HFFc6 (cell line): Measurements from ENCODE around the gene ZNF695. TPM values are rescaled to one million over a fixed set of nuclear protein-coding genes. Genes with fewer than 3 reads are reported as not detected.
A peak's percentile ranks its signal among the peaks of the same experiment; 100 is the strongest.

Experiments
- DNase-seq: peaks from one replicate; pipeline ENCODE4 v3.0.0-alpha.2; 2018
- H3K27ac Mint-ChIP-seq: 2 replicates; pipeline ENCODE4 v1.8.0; 2020; ENCODE audit warnings: mild to moderate bottlenecking, mixed read lengths
- H3K27me3 Mint-ChIP-seq: 2 replicates; pipeline ENCODE4 v1.8.0; 2021; ENCODE audit warnings: mild to moderate bottlenecking, moderate library complexity, mixed read lengths; ENCODE audit not compliant: insufficient read depth
- H3K36me3 Mint-ChIP-seq: 2 replicates; pipeline ENCODE4 v1.8.0; 2021; ENCODE audit warnings: low read depth, mixed read lengths
- H3K4me1 Mint-ChIP-seq: 2 replicates; pipeline ENCODE4 v1.8.0; 2020; ENCODE audit warnings: low read depth, mixed read lengths
- H3K4me3 Mint-ChIP-seq: 2 replicates; pipeline ENCODE4 v1.8.0; 2020; ENCODE audit warnings: mild to moderate bottlenecking, moderate library complexity, mixed read lengths
- H3K9me3 Mint-ChIP-seq: 2 replicates; pipeline ENCODE4 v1.8.0; 2020; ENCODE audit warnings: mild to moderate bottlenecking, mixed read lengths
- CTCF ChIP-seq: fragments of 200-600 bp; sonication (generic); IDR thresholded peaks from 2 replicates; pipeline ENCODE4 v1.5.0; 2021; ENCODE audit warnings: antibody characterized with exemption, mild to moderate bottlenecking
- long read RNA-seq: library from polyadenylated mRNA; unstranded; transcript quantifications from one replicate; pipeline ENCODE4 v2.0.0, GENCODE V29; 2019
- total RNA-seq, 6 experiments: library from RNA; stranded (reverse); fragmentation: NEBNext Ultra II Directional; extraction: Animal tissue kit (Norgen Biotek cat#: 25700); gene quantifications; 2 replicates in 1 of 6; 3 replicates in 5 of 6; pipeline ENCODE4 v1.2.3, GENCODE V29; 2021

Gene ZNF695
- total RNA-seq = 1 to 10 TPM in 5 of 6 experiments, under 1 TPM in 1; 0.78 to 3.2 (median 2.6) TPM
- long read RNA-seq, partial matches to known transcripts = 2 of 4 reads
- long read RNA-seq, other reads (novel, unspliced or antisense) = 1 of 4 reads

GRCh38 chr1:247007511-247008405 lies at the start of gene ZNF695:
Gene ZNF695 (minus strand): TSS chr1:247008057. CDS start chr1:247007908, 149 bp downstream.
- Mint-ChIP-seq H3K9me3 (peaks cover 51% of the 10 kb centered on the region), H3K4me1 (peaks cover 8% of the 10 kb centered on the region; the same call in 1 of the 2 replicates), H3K36me3 (peaks cover 27% of the 10 kb centered on the region), H3K27me3 (peaks cover 2% of the 10 kb centered on the region), H3K27ac (peak within 1 kb of the TSS; percentile 95), H3K4me3 (peak within 1 kb of the TSS; percentile 99)
- DNase-seq = peak; percentile 84
- TF ChIP-seq CTCF = no peak

GRCh38 chr1:247056071-247056470 lies 48.2 kb upstream of the ZNF695 start:
- H3K9me3 Mint-ChIP-seq = peaks cover 65% of the 10 kb centered on the region
- H3K36me3 Mint-ChIP-seq = peaks cover 35% of the 10 kb centered on the region
- 0 out of 2 replicates have a peak, but pooled peaks cover 6% of the 10 kb centered on the region for H3K4me1 Mint-ChIP-seq
- DNase-seq = no peak
- H3K4me3 Mint-ChIP-seq = no peak overlapping the region
- no peak overlapping the region for H3K27ac Mint-ChIP-seq
- no peak for TF ChIP-seq CTCF
- no peaks in the 10 kb centered on the region for H3K27me3 Mint-ChIP-seq

- peaks cover 35% of the 10 kb centered on the region for H3K36me3 Mint-ChIP-seq
- TF ChIP-seq CTCF = no peak
Observed at GRCh38 chr1:247054992-247055415, 47.1 kb upstream of the ZNF695 start.

GRCh38 chr1:247047702-247048101 lies 39.8 kb upstream of the ZNF695 start:
- Mint-ChIP-seq H3K9me3 (peaks cover 95% of the 10 kb centered on the region), H3K4me3 (no peak overlapping the region), H3K4me1 (no peaks in the 10 kb centered on the region), H3K27me3 (no peaks in the 10 kb centered on the region), H3K27ac (no peak overlapping the region), H3K36me3 (peaks cover 56% of the 10 kb centered on the region)
- DNase-seq = no peak
- TF ChIP-seq CTCF = no peak

More at GRCh38 chr1:247054992-247055415, 47.1 kb upstream of the ZNF695 start:
- no peak for DNase-seq
- Mint-ChIP-seq H3K4me1 (0 out of 2 replicates have a peak, but pooled peaks cover 6% of the 10 kb centered on the region), H3K27me3 (no peaks in the 10 kb centered on the region), H3K27ac (no peak overlapping the region), H3K4me3 (no peak overlapping the region), H3K9me3 (peaks cover 75% of the 10 kb centered on the region)

GRCh38 chr1:247047260-247047659 lies 39.4 kb upstream of the ZNF695 start:
- no peak overlapping the region for H3K27ac Mint-ChIP-seq
- peaks cover 61% of the 10 kb centered on the region for H3K36me3 Mint-ChIP-seq

More at GRCh38 chr1:247047260-247047659, 39.4 kb upstream of the ZNF695 start:
- H3K27me3 Mint-ChIP-seq = no peaks in the 10 kb centered on the region
- no peak overlapping the region for H3K4me3 Mint-ChIP-seq
- H3K9me3 Mint-ChIP-seq = peaks cover 95% of the 10 kb centered on the region
- no peak for TF ChIP-seq CTCF
- no peak for DNase-seq
- no peaks in the 10 kb centered on the region for H3K4me1 Mint-ChIP-seq
